HAP-1 (cell line): Measurements from ENCODE around the gene CACNA1C.

Source experiments
- DNase-seq, 2 experiments: peaks; one replicate each; pipeline ENCODE4 v3.0.0-alpha.2; 2016 to 2020; ENCODE audit warnings: low spot score in 2 of 2
- H3K27me3 ChIP-seq: fragments of 250-450 bp; sonication (Bioruptor Pico); 2 replicates; pipeline ENCODE4 v1.5.1; 2020; ENCODE audit warnings: low read depth, mild to moderate bottlenecking, moderate library complexity
- H3K36me3 ChIP-seq: fragments of 250-450 bp; sonication (Bioruptor Pico); replicated peaks from 2 replicates; pipeline ENCODE4 v1.5.1; 2020; ENCODE audit warnings: mild to moderate bottlenecking
- H3K4me1 ChIP-seq: fragments of 250-450 bp; sonication (Bioruptor Pico); 2 replicates; pipeline ENCODE4 v1.5.1; 2020; ENCODE audit warnings: mild to moderate bottlenecking
- H3K4me3 ChIP-seq: fragments of 250-450 bp; sonication (Bioruptor Pico); 2 replicates; pipeline ENCODE4 v1.5.1; 2020; ENCODE audit warnings: mild to moderate bottlenecking, moderate library complexity
- H3K9me3 ChIP-seq: fragments of 250-450 bp; sonication (Bioruptor Pico); 2 replicates; pipeline ENCODE4 v1.5.1; 2020; ENCODE audit warnings: mild to moderate bottlenecking, moderate library complexity
- in situ Hi-C: fragments of 300-500 bp; cut with MboI; formaldehyde crosslinking; loops from 3 replicates; pipeline ENCODE4 v1.14.3; 2020; ENCODE audit warnings: low sequenced_read_pairs, inconsistent platforms, mixed read lengths

The CACNA1C gene

GRCh38 chr12:2191534-2192153 lies 138.9 kb downstream of the CACNA1C start:
- DNase-seq = no peak
- Histone ChIP-seq H3K4me1 (no peaks in the 10 kb centered on the region), H3K36me3 (no peaks in the 10 kb centered on the region), H3K27me3 (no peaks in the 10 kb centered on the region), H3K9me3 (no peaks in the 10 kb centered on the region), H3K4me3 (no peak overlapping the region)
- in situ Hi-C loops = no loop called here

- DNase-seq = no peak
- H3K9me3 ChIP-seq = no peaks in the 10 kb centered on the region
- H3K4me1 ChIP-seq = no peaks in the 10 kb centered on the region
- in situ Hi-C loops = no loop called here
- no peaks in the 10 kb centered on the region for H3K36me3 ChIP-seq
- H3K27me3 ChIP-seq = no peaks in the 10 kb centered on the region
- no peak overlapping the region for H3K4me3 ChIP-seq
These were observed 139.4 kb downstream of the CACNA1C start for GRCh38 chr12:2192231-2192630.

GRCh38 chr12:2194060-2194459 lies 141.3 kb downstream of the CACNA1C start:
- no peak overlapping the region for H3K4me3 ChIP-seq
- no peak for DNase-seq
- H3K36me3 ChIP-seq = no peaks in the 10 kb centered on the region
- H3K4me1 ChIP-seq = no peaks in the 10 kb centered on the region
- H3K27me3 ChIP-seq = no peaks in the 10 kb centered on the region
- in situ Hi-C loops = no loop called here
- H3K9me3 ChIP-seq = no peaks in the 10 kb centered on the region

- Histone ChIP-seq H3K36me3 (no peaks in the 10 kb centered on the region), H3K4me1 (no peaks in the 10 kb centered on the region), H3K27me3 (no peaks in the 10 kb centered on the region), H3K4me3 (no peak overlapping the region), H3K9me3 (no peaks in the 10 kb centered on the region)
- no peak for DNase-seq
- in situ Hi-C loops = no loop called here
These were observed 141.8 kb downstream of the CACNA1C start for GRCh38 chr12:2194571-2194970.

- in situ Hi-C loops = no loop called here
- H3K27me3 ChIP-seq = no peaks in the 10 kb centered on the region
- no peak for DNase-seq
- H3K4me3 ChIP-seq = no peak overlapping the region
- H3K36me3 ChIP-seq = no peaks in the 10 kb centered on the region
- no peaks in the 10 kb centered on the region for H3K9me3 ChIP-seq
- H3K4me1 ChIP-seq = no peaks in the 10 kb centered on the region
These were observed 142.3 kb downstream of the CACNA1C start for GRCh38 chr12:2195085-2195484.

- Histone ChIP-seq H3K27me3 (no peaks in the 10 kb centered on the region), H3K9me3 (no peaks in the 10 kb centered on the region), H3K4me3 (no peak overlapping the region), H3K36me3 (no peaks in the 10 kb centered on the region), H3K4me1 (no peaks in the 10 kb centered on the region)
- no peak for DNase-seq
- in situ Hi-C loops = no loop called here
These were observed 145.3 kb downstream of the CACNA1C start for GRCh38 chr12:2198005-2198501.

GRCh38 chr12:2198542-2198941 lies 145.8 kb downstream of the CACNA1C start:
- H3K9me3 ChIP-seq = no peaks in the 10 kb centered on the region
- no peaks in the 10 kb centered on the region for H3K4me1 ChIP-seq
- no peaks in the 10 kb centered on the region for H3K36me3 ChIP-seq
- no peak overlapping the region for H3K4me3 ChIP-seq
- no peak for DNase-seq
- in situ Hi-C loops = no loop called here
- H3K27me3 ChIP-seq = no peaks in the 10 kb centered on the region

GRCh38 chr12:2205996-2206395 lies 153.2 kb downstream of the CACNA1C start:
- no peak overlapping the region for H3K4me3 ChIP-seq
- H3K9me3 ChIP-seq = no peaks in the 10 kb centered on the region
- no peaks in the 10 kb centered on the region for H3K36me3 ChIP-seq
- in situ Hi-C loops = no loop called here
- no peaks in the 10 kb centered on the region for H3K4me1 ChIP-seq
- no peak for DNase-seq
- H3K27me3 ChIP-seq = no peaks in the 10 kb centered on the region

GRCh38 chr12:2208837-2209635 lies 156.2 kb downstream of the CACNA1C start:
- H3K4me3 ChIP-seq = no peak overlapping the region
- H3K4me1 ChIP-seq = no peaks in the 10 kb centered on the region
- in situ Hi-C loops = no loop called here
- H3K9me3 ChIP-seq = no peaks in the 10 kb centered on the region
- H3K36me3 ChIP-seq = no peaks in the 10 kb centered on the region
- no peaks in the 10 kb centered on the region for H3K27me3 ChIP-seq
- no peak for DNase-seq

- H3K27me3 ChIP-seq = no peaks in the 10 kb centered on the region
- H3K9me3 ChIP-seq = no peaks in the 10 kb centered on the region
- no peaks in the 10 kb centered on the region for H3K36me3 ChIP-seq
- no peak overlapping the region for H3K4me3 ChIP-seq
- H3K4me1 ChIP-seq = no peaks in the 10 kb centered on the region
- in situ Hi-C loops = no loop called here
- DNase-seq = no peak
These were observed 158.3 kb downstream of the CACNA1C start for GRCh38 chr12:2211119-2211518.

GRCh38 chr12:2212537-2212936 lies 159.8 kb downstream of the CACNA1C start:
- Histone ChIP-seq H3K9me3 (no peaks in the 10 kb centered on the region), H3K36me3 (no peaks in the 10 kb centered on the region), H3K4me1 (no peaks in the 10 kb centered on the region), H3K27me3 (no peaks in the 10 kb centered on the region), H3K4me3 (no peak overlapping the region)
- no peak for DNase-seq
- in situ Hi-C loops = no loop called here

- Histone ChIP-seq H3K27me3 (no peaks in the 10 kb centered on the region), H3K36me3 (no peaks in the 10 kb centered on the region), H3K4me3 (no peak overlapping the region), H3K4me1 (no peaks in the 10 kb centered on the region), H3K9me3 (no peaks in the 10 kb centered on the region)
- in situ Hi-C loops = no loop called here
- DNase-seq = no peak
These were observed 160.4 kb downstream of the CACNA1C start for GRCh38 chr12:2212971-2213869.

GRCh38 chr12:2214411-2214810 lies 161.6 kb downstream of the CACNA1C start:
- Histone ChIP-seq H3K4me1 (no peaks in the 10 kb centered on the region), H3K4me3 (no peak overlapping the region), H3K27me3 (no peaks in the 10 kb centered on the region), H3K36me3 (no peaks in the 10 kb centered on the region), H3K9me3 (no peaks in the 10 kb centered on the region)
- DNase-seq = no peak
- in situ Hi-C loops = no loop called here
